HepG2 (cell line): ENCODE data around the gene RPA1. TPM values are rescaled to one million over a fixed set of nuclear protein-coding genes. Genes with fewer than 3 reads are reported as not detected.

Experiments used
- CBFB ChIP-seq: sonication (generic); formaldehyde crosslinking; IDR thresholded peaks from 2 replicates; pipeline ENCODE4 v1.4.0; 2020; ENCODE audit warnings: missing genetic modification reagents
- GATAD2A ChIP-seq: IDR thresholded peaks from 2 replicates; pipeline ENCODE4 v1.6.1; 2016
- GPN1 ChIP-seq: sonication (generic); formaldehyde crosslinking; IDR thresholded peaks from 2 replicates; pipeline ENCODE4 v1.5.1; 2020; ENCODE audit warnings: missing genetic modification reagents, borderline replicate concordance
- MLLT10 ChIP-seq: sonication (generic); formaldehyde crosslinking; IDR thresholded peaks from 2 replicates; pipeline ENCODE4 v1.4.0; 2020; ENCODE audit warnings: missing genetic modification reagents
- MZF1 ChIP-seq: sonication (generic); formaldehyde crosslinking; IDR thresholded peaks from 2 replicates; pipeline ENCODE4 v1.8.1; 2023; ENCODE audit warnings: mild to moderate bottlenecking, missing genetic modification reagents, borderline replicate concordance
- NCOR1 ChIP-seq: fragments of 200-600 bp; sonication (generic); IDR thresholded peaks from 2 replicates; pipeline ENCODE4 v1.7.0; 2017; ENCODE audit warnings: antibody characterized with exemption, low read length, borderline replicate concordance
- NFE2L1 ChIP-seq: sonication (generic); formaldehyde crosslinking; IDR thresholded peaks from 2 replicates; pipeline ENCODE4 v1.4.0; 2020; ENCODE audit warnings: missing genetic modification reagents, mild to moderate bottlenecking, borderline replicate concordance
- NR2C2 ChIP-seq: sonication (generic); formaldehyde crosslinking; IDR thresholded peaks from 2 replicates; pipeline ENCODE4 v1.4.0; 2020; ENCODE audit warnings: missing genetic modification reagents, mild to moderate bottlenecking, moderate library complexity, borderline replicate concordance
- NR2F2 ChIP-seq: IDR thresholded peaks from 2 replicates; pipeline ENCODE4 v1.6.1; 2012; ENCODE audit warnings: low read depth, inconsistent platforms, borderline replicate concordance
- NR2F6 ChIP-seq, 2 experiments: IDR thresholded peaks; 2 replicates each; pipeline ENCODE4 v1.6.1; 2016; ENCODE audit warnings: antibody characterized with exemption in 1 of 2, mild to moderate bottlenecking in 1 of 2
- RFX3 ChIP-seq: IDR thresholded peaks from 2 replicates; pipeline ENCODE4 v1.6.1; 2016; ENCODE audit warnings: missing biosample characterization, missing genetic modification reagents
- SETDB1 ChIP-seq: sonication (generic); formaldehyde crosslinking; IDR thresholded peaks from 2 replicates; pipeline ENCODE4 v1.5.1; 2020; ENCODE audit warnings: missing genetic modification reagents, mild to moderate bottlenecking, borderline replicate concordance
- SMARCC2 ChIP-seq: fragments of 450-650 bp; IDR thresholded peaks from 2 replicates; pipeline ENCODE4 v1.6.1; 2017; ENCODE audit warnings: antibody characterized with exemption, mild to moderate bottlenecking
- SRY ChIP-seq: sonication (generic); formaldehyde crosslinking; IDR thresholded peaks from 2 replicates; pipeline ENCODE4 v1.8.0; 2022; ENCODE audit warnings: mild to moderate bottlenecking, missing genetic modification reagents
- ZFAT ChIP-seq: sonication (generic); formaldehyde crosslinking; conservative IDR thresholded peaks from 2 replicates; pipeline ENCODE4 v1.8.1; 2023; ENCODE audit warnings: missing genetic modification reagents, inconsistent platforms
- ZFP82 ChIP-seq: sonication (generic); formaldehyde crosslinking; IDR thresholded peaks from 2 replicates; pipeline ENCODE4 v1.5.1; 2020; ENCODE audit warnings: mild to moderate bottlenecking, missing genetic modification reagents, borderline replicate concordance
- ZFX ChIP-seq: sonication (generic); formaldehyde crosslinking; IDR thresholded peaks from 2 replicates; pipeline ENCODE4 v1.4.0; 2020; ENCODE audit warnings: mild to moderate bottlenecking, low read depth, missing genetic modification reagents, moderate library complexity
- ZNF263 ChIP-seq: sonication (generic); formaldehyde crosslinking; IDR thresholded peaks from 2 replicates; pipeline ENCODE4 v1.4.0; 2020; ENCODE audit warnings: missing genetic modification reagents
- ZNF343 ChIP-seq: sonication (generic); formaldehyde crosslinking; IDR thresholded peaks from 2 replicates; pipeline ENCODE4 v1.4.0; 2020; ENCODE audit warnings: mild to moderate bottlenecking, missing genetic modification reagents
- ZNF549 ChIP-seq: sonication (generic); formaldehyde crosslinking; IDR thresholded peaks from 2 replicates; pipeline ENCODE4 v1.5.0; 2020; ENCODE audit warnings: missing genetic modification reagents
- ZNF660 ChIP-seq: sonication (generic); formaldehyde crosslinking; IDR thresholded peaks from 2 replicates; pipeline ENCODE4 v1.5.1; 2020; ENCODE audit warnings: mild to moderate bottlenecking, low read depth, missing genetic modification reagents, borderline replicate concordance
- polyA plus RNA-seq, 8 experiments: library from polyadenylated mRNA; depleted of rRNA in 3 of 8; stranded (reverse) in 7 of 8; unstranded in 1 of 8; fragments of >200 nt; fragmentation: Illumina TruSeq in 4 of 8; extraction: Trizol in 4 of 8; gene quantifications; 2 replicates each; pipeline versions ENCODE4 v1.2.1 to v1.2.3, GENCODE V29; 2011 to 2016; ENCODE audit warnings: low read depth in 4 of 8, missing spikeins in 1 of 8, mixed read lengths in 1 of 8; ENCODE audit not compliant: insufficient read depth in 1 of 8
- total RNA-seq, 5 experiments: library from RNA; depleted of rRNA; stranded (reverse); fragments of >200 nt; fragmentation: Illumina TruSeq; extraction: Trizol; gene quantifications; 2 replicates each; pipeline ENCODE4 v1.2.3, GENCODE V29; 2016; ENCODE audit warnings: low read depth in 1 of 5
- TF ChIP-seq, protein P1 (sequence below): IDR thresholded peaks from 2 replicates; pipeline ENCODE4 v1.4.0; 2020; ENCODE audit warnings: mild to moderate bottlenecking, missing genetic modification reagents
- TF ChIP-seq, protein P2 (sequence below): sonication (generic); formaldehyde crosslinking; IDR thresholded peaks from 2 replicates; pipeline ENCODE4 v1.4.0; 2020; ENCODE audit warnings: missing genetic modification reagents; ENCODE audit errors: not compliant biosample characterization
- TF ChIP-seq, protein P3 (sequence below): sonication (generic); formaldehyde crosslinking; IDR thresholded peaks from 2 replicates; pipeline ENCODE4 v1.4.0; 2020; ENCODE audit warnings: missing genetic modification reagents, low read depth, mild to moderate bottlenecking, borderline replicate concordance
- TF ChIP-seq, protein P4 (sequence below): sonication (generic); formaldehyde crosslinking; conservative IDR thresholded peaks from 2 replicates; pipeline ENCODE4 v1.4.0; 2020; ENCODE audit warnings: missing genetic modification reagents

RPA1 gene
- total and polyA plus RNA-seq, 2 of the 13 experiments (the other 11 are each of a cell fraction or from before 2014, with no cell fraction given): 13.9 to 37.6 TPM

DNA sequence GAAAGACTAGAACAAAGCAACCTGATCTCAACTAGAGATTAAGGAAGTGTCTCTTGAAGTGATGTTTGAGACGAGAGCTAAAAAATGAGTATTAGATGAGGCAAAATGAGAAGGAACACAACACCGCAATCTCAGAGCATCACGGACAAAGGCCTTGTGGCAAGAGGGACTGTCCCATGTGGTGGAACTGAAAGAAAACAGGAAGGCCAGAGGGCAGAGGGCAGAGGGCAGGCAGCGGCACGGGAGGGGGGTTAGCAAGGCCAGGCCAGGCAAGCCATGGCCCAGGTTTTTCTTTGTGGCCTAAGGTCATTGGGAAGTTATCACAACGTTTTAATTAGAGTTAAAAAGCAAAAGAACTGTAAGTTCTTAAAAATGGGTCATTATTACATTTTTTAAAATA is 22.5 kb downstream of the RPA1 start (continued):
- TF ChIP-seq, protein P1, sequence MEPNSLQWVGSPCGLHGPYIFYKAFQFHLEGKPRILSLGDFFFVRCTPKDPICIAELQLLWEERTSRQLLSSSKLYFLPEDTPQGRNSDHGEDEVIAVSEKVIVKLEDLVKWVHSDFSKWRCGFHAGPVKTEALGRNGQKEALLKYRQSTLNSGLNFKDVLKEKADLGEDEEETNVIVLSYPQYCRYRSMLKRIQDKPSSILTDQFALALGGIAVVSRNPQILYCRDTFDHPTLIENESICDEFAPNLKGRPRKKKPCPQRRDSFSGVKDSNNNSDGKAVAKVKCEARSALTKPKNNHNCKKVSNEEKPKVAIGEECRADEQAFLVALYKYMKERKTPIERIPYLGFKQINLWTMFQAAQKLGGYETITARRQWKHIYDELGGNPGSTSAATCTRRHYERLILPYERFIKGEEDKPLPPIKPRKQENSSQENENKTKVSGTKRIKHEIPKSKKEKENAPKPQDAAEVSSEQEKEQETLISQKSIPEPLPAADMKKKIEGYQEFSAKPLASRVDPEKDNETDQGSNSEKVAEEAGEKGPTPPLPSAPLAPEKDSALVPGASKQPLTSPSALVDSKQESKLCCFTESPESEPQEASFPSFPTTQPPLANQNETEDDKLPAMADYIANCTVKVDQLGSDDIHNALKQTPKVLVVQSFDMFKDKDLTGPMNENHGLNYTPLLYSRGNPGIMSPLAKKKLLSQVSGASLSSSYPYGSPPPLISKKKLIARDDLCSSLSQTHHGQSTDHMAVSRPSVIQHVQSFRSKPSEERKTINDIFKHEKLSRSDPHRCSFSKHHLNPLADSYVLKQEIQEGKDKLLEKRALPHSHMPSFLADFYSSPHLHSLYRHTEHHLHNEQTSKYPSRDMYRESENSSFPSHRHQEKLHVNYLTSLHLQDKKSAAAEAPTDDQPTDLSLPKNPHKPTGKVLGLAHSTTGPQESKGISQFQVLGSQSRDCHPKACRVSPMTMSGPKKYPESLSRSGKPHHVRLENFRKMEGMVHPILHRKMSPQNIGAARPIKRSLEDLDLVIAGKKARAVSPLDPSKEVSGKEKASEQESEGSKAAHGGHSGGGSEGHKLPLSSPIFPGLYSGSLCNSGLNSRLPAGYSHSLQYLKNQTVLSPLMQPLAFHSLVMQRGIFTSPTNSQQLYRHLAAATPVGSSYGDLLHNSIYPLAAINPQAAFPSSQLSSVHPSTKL (CRISPR knock-in tag): no peak
- TF ChIP-seq ZNF549 (CRISPR knock-in tag) (no peak), SMARCC2 (no peak), MZF1 (CRISPR knock-in tag) (no peak), GATAD2A (CRISPR knock-in tag) (no peak), NCOR1 (no peak), ZNF343 (CRISPR knock-in tag) (no peak), SETDB1 (CRISPR knock-in tag) (no peak), GPN1 (no peak), ZFP82 (no peak), ZNF660 (CRISPR knock-in tag) (no peak), CBFB (no peak), NFE2L1 (CRISPR knock-in tag) (no peak), MLLT10 (CRISPR knock-in tag) (no peak), NR2C2 (CRISPR knock-in tag) (peak; percentile 97), NR2F6 (IDR thresholded peaks at IDR 0.05) (peak; percentile 74), NR2F6 (CRISPR knock-in tag; IDR thresholded peaks at IDR 0.05) (peak; percentile 57; the same call in 1 of the 2 replicates), ZFAT (CRISPR knock-in tag) (no peak), ZFX (CRISPR knock-in tag) (peak; percentile 52), NR2F2 (peak; percentile 72), ZNF263 (CRISPR knock-in tag) (no peak), RFX3 (CRISPR knock-in tag) (no peak), SRY (no peak)
- TF ChIP-seq, protein P2, sequence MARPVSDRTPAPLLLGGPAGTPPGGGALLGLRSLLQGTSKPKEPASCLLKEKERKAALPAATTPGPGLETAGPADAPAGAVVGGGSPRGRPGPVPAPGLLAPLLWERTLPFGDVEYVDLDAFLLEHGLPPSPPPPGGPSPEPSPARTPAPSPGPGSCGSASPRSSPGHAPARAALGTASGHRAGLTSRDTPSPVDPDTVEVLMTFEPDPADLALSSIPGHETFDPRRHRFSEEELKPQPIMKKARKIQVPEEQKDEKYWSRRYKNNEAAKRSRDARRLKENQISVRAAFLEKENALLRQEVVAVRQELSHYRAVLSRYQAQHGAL: no peak
- TF ChIP-seq, protein P3, sequence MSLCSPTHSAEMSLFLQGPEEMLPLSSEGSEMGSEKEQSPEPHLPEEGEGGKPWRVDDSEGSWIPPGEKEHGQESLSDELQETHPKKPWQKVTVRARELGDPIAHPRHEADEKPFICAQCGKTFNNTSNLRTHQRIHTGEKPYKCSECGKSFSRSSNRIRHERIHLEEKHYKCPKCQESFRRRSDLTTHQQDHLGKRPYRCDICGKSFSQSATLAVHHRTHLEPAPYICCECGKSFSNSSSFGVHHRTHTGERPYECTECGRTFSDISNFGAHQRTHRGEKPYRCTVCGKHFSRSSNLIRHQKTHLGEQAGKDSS (CRISPR knock-in tag): no peak
- TF ChIP-seq, protein P4, sequence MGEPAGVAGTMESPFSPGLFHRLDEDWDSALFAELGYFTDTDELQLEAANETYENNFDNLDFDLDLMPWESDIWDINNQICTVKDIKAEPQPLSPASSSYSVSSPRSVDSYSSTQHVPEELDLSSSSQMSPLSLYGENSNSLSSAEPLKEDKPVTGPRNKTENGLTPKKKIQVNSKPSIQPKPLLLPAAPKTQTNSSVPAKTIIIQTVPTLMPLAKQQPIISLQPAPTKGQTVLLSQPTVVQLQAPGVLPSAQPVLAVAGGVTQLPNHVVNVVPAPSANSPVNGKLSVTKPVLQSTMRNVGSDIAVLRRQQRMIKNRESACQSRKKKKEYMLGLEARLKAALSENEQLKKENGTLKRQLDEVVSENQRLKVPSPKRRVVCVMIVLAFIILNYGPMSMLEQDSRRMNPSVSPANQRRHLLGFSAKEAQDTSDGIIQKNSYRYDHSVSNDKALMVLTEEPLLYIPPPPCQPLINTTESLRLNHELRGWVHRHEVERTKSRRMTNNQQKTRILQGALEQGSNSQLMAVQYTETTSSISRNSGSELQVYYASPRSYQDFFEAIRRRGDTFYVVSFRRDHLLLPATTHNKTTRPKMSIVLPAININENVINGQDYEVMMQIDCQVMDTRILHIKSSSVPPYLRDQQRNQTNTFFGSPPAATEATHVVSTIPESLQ (CRISPR knock-in tag): no peak
